Skeletal muscle cell (primary cell): ENCODE data around the gene PLD6.

Experiments used
- DNase-seq: peaks from one replicate; pipeline ENCODE4 v3.0.0-alpha.2; 2010; ENCODE audit warnings: low read depth
- H3K4me3 ChIP-seq: 2 replicates; pipeline ENCODE4 v1.5.1; 2011; ENCODE audit warnings: low read depth, mild to moderate bottlenecking, control low read depth, low read length, moderate library complexity

PLD6 gene

DNA sequence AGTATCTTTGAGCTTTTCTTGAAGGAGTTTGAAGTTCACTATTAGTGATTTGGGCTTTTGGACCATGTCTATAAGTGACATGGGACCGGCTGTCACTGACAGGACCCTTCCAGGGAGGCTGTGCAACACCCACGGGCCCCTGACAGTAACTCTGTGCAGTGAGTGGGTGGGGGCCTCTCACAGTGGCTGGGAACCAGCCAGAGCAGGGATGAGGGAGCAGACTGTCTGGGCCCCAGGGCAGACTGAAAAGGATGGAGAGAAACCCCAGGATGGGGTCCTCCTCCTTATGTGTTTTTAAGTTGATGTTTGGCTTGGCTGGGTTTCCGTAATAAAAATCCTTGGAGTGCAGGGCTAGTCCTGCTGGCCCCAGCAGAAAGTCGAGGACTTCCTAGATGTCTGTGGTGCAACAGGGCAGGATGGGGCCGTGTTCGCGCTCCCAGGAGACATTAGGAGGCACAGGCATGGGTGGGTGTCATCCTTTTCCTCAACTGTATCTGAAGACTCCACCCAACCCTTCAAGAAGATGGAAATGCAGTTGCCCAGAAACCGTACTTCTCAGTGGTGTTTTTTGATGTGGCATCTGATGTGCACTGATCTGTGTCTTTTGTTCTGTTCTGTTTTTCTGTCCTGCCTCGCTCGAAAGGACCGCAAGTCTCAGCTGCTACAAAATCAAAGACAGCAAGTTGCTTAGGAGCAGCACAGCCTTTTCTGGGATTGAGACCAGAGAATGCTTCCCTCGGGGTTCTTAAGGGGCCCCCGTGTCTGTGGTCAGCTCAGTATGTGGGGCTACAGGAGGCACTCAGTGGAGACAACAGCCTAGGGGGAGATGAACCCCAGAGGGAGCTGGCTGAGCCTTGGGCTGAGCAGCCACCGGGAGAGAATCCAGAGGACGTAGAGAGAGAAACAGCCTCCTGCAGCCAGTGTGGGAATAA is 24.2 kb downstream of the PLD6 start:
- no peak overlapping the region for H3K4me3 ChIP-seq
- no peak for DNase-seq

- no peak for DNase-seq
- no peak overlapping the region for H3K4me3 ChIP-seq
Observed at GRCh38 chr17:17180741-17181525, 25.2 kb downstream of the PLD6 start.

GRCh38 chr17:17180141-17180603 is 26.0 kb downstream of the PLD6 start:
- DNase-seq = no peak
- H3K4me3 ChIP-seq = no peak overlapping the region

- H3K4me3 ChIP-seq = no peak overlapping the region
- DNase-seq = no peak
Observed at GRCh38 chr17:17179371-17179827, 26.7 kb downstream of the PLD6 start.

DNA sequence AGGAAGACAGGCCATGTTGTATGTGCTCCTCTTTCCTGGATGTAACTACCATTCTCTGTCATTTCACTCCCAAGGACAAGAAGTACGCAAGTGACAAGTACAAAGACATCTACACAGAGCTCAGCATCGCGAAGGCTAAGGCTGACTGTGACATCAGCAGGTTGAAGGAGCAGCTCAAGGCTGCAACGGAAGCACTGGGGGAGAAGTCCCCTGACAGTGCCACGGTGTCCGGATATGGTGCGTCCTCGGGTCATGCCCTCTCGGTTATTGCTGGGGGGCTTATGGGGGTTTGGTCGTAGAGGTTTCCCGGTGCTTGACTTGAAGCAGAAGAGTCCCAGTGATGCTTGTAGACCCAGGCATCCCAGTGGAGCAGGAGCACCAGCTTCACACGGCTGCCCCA is 29.0 kb downstream of the PLD6 start:
- DNase-seq = no peak
- no peak overlapping the region for H3K4me3 ChIP-seq

- no peak for DNase-seq
- no peak overlapping the region for H3K4me3 ChIP-seq
Observed at GRCh38 chr17:17176341-17176740, 29.8 kb downstream of the PLD6 start.

DNA sequence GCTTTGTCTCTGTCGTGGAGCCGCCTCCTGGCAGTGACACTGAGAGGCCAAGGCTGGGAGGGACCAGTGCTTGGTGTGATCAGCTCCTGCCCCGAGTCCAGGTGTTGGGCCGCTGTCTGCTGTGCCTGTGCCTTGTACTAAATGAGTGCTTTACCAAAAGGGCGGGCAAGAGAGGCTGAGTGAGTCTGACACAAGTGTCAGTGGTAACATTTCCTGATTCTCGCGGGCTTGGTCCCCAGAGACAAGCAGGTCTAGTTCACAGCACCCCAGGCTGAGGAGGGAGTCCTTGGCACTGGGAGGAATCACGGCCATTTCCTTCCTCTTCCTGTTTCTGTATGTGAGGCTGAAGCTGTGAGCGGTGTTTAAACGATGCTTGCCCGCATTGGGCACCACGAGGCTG is 30.2 kb downstream of the PLD6 start:
- no peak overlapping the region for H3K4me3 ChIP-seq
- no peak for DNase-seq

GRCh38 chr17:17175340-17175739 is 30.8 kb downstream of the PLD6 start:
- no peak for DNase-seq
- no peak overlapping the region for H3K4me3 ChIP-seq

GRCh38 chr17:17173921-17174320 is 32.2 kb downstream of the PLD6 start:
- no peak for DNase-seq

DNA sequence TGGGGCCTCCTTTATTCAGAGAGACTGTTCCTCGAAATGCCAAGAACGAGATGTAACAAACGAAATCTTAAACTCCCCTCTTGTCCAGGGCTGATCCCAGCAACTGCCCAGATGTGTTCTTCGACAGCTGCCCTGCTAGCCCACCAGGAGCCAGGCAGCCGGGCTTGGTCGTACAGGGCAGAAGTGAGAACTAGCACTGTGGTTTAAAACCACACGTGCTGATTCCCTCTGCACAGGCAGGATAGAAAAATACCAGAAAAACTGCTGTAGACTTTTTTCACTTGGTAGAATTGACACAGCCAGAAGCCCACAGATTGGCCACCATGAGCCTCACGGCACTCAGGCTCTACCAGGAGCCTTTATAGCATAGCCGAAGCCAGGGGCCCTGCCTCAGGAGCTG is 33.1 kb downstream of the PLD6 start:
- DNase-seq = no peak

More at GRCh38 chr17:17173921-17174320, 32.2 kb downstream of the PLD6 start:
- no peak overlapping the region for H3K4me3 ChIP-seq

GRCh38 chr17:17172001-17172939 is 33.9 kb downstream of the PLD6 start:
- no peak overlapping the region for H3K4me3 ChIP-seq
- no peak for DNase-seq

More for the DNA sequence above, 33.1 kb downstream of the PLD6 start:
- H3K4me3 ChIP-seq = no peak overlapping the region

DNA sequence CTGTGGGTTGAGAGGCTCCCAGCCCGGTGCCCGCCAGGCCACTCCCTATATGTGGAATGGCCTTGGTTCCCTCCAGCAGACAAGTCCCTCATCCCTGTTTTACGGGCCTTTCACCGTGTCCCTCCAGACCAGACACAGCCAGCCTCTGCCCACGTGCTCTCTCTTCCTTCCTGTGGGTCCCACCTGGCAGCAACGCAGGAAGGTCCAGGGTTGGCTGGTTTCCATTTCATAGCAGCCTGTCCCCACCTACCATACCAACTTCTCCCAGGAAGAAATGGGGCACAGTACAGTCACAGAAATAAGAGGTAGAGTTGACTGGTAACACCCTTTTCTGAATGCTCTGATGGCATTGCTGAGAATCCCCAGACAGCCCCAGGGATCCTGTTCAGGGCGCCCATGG is 34.9 kb downstream of the PLD6 start:
- no peak for DNase-seq
- H3K4me3 ChIP-seq = no peak overlapping the region

DNA sequence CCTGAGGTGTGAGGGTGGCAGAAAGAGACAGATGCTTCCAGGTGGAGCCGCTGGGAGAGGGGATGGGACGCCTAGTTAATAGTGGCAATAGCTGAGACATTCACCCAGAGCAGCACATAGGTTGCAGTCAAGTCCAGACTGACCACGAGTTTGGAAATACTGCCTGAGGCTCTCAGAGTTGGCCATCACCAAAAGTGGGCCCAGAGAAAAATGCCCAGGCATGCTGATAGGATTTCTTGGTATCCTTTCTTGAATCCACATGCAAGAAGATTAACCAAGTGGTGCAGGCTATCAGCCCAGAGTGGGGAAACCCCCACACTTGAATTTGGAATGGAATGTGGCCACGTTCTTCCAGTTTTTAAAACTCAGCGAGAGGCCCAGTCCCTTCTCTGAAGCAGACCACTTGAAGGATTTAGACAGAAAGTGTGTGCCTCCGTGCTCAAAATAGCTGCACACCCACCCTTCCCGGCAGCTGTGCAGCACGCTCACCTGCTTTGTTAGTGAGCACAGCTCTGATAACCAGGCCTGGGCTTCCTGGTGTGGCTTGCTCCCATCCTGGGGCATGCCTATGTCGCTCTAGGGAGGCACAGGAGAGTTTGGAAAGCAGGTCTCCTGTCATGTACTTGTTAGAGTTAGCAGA is 35.7 kb downstream of the PLD6 start:
- H3K4me3 ChIP-seq = no peak overlapping the region
- DNase-seq = no peak

DNA sequence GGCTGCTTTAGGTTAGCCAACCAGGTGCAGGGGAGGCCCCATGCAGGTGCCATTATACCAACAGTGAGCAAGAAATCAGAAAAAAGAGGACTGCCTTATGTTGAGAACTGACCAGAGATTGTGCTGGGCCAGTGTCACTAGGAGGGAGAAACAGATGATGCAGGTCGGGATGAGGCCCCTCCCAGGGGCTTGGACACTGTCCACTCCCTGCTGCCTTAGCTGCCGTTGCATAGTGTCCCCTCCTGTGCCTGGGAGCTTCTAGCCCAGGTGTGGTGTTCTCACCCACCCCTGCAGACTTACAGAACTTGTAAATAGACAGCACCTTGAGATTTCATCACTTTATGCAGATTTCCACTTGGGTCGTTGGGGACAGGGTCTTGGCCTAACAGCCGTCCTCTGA is 36.7 kb downstream of the PLD6 start:
- H3K4me3 ChIP-seq = no peak overlapping the region
- DNase-seq = no peak

- no peak for DNase-seq
- no peak overlapping the region for H3K4me3 ChIP-seq
Observed at GRCh38 chr17:17168401-17168800, 37.7 kb downstream of the PLD6 start.

- H3K4me3 ChIP-seq = no peak overlapping the region
- DNase-seq = no peak
Observed at GRCh38 chr17:17167986-17168385, 38.1 kb downstream of the PLD6 start.

DNA sequence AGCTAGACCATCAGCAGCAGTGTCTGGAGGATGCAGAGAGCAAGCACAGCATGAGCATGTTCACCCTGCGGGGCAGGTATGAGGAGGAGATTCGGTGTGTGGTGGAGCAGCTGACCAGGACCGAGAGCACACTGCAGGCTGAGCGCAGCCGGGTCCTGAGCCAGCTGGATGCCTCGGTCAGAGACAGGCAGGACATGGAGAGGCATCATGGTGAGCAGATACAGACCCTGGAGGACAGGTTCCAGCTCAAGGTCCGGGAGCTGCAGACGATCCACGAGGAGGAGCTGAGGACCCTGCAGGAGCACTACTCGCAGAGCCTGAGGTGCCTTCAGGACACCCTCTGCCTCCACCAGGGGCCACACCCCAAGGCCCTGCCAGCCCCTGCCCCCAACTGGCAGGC is 38.8 kb downstream of the PLD6 start:
- no peak for DNase-seq
- no peak overlapping the region for H3K4me3 ChIP-seq

- no peak for DNase-seq
- H3K4me3 ChIP-seq = no peak overlapping the region
Observed at GRCh38 chr17:17166446-17166845, 39.7 kb downstream of the PLD6 start.
